Measurements from ENCODE around the gene PRKN. TPM values are rescaled to one million over a fixed set of nuclear protein-coding genes. Genes with fewer than 3 reads are reported as not detected.

Gene PRKN
- total and polyA plus RNA-seq, 2 donors (not counting 1 experiment from before 2014, with no cell fraction given), result 0.43 to 4.6 TPM

DNA sequence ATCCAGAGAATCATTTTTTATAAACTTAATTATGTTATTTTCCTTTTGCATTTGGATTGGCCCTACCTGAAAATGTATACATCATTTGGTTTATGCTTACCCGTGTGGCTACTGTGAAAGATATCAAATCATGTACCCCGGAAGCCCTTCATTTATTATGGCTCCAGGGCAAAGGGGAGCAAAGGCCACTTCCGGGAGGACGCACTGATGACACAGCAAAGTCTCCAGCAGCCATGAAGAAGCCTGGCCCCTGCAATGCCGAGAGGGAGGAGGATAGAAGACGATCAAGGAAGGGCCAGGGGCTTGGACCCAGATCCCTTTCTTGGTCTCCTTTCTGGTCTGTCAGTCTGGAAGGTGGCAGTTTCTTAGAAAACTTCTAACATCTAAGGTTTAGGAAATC is 1073.4 kb downstream of the PRKN start:
- H3K36me3 ChIP-seq (ENCODE audit: control insufficient read depth, insufficient read depth, low read length), result no peaks in the 10 kb centered on the region
- H3K4me1 ChIP-seq (ENCODE audit: control insufficient read depth, extremely low read depth, insufficient read depth, low read length), result no peaks in the 10 kb centered on the region
- no peak for TF ChIP-seq EZH2 (IDR thresholded peaks at IDR 0.05; ENCODE audit: low read length, missing control alignments)
- TF ChIP-seq, protein P1, sequence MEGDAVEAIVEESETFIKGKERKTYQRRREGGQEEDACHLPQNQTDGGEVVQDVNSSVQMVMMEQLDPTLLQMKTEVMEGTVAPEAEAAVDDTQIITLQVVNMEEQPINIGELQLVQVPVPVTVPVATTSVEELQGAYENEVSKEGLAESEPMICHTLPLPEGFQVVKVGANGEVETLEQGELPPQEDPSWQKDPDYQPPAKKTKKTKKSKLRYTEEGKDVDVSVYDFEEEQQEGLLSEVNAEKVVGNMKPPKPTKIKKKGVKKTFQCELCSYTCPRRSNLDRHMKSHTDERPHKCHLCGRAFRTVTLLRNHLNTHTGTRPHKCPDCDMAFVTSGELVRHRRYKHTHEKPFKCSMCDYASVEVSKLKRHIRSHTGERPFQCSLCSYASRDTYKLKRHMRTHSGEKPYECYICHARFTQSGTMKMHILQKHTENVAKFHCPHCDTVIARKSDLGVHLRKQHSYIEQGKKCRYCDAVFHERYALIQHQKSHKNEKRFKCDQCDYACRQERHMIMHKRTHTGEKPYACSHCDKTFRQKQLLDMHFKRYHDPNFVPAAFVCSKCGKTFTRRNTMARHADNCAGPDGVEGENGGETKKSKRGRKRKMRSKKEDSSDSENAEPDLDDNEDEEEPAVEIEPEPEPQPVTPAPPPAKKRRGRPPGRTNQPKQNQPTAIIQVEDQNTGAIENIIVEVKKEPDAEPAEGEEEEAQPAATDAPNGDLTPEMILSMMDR (conservative IDR thresholded peaks at IDR 0.05 in 1 of 2, IDR thresholded peaks at IDR 0.05 in 1 of 2; ENCODE audit: low read depth in 1 of 2, low read length in 2 of 2), result no peak
- no peaks in the 10 kb centered on the region for H3K9me3 ChIP-seq (ENCODE audit: control insufficient read depth, insufficient read depth, low read depth, low read length)
- H3K79me2 ChIP-seq (ENCODE audit: control insufficient read depth, insufficient read depth, low read length), result no peaks in the 10 kb centered on the region
- no peak overlapping the region for H3K4me2 ChIP-seq (ENCODE audit: extremely low read depth, insufficient read depth, low read length)
- no peak overlapping the region for H3K4me3 ChIP-seq (replicated peaks in 1 of 4; ENCODE audit: control extremely low read depth in 1 of 4, insufficient read depth in 1 of 4, low read depth in 3 of 4, low read length in 4 of 4)
- no peak for DNase-seq (ENCODE audit: low read depth in 2 of 2)
- no peak overlapping the region for H3K27ac ChIP-seq (ENCODE audit: insufficient read depth, low read length)
- H3K27me3 ChIP-seq (ENCODE audit: control insufficient read depth, insufficient read depth, low read length), result no peaks in the 10 kb centered on the region
- no peak overlapping the region for H2AFZ ChIP-seq (ENCODE audit: low read length)
- H3K9ac ChIP-seq (ENCODE audit: insufficient read depth, low read length), result no peak overlapping the region
- no peaks in the 10 kb centered on the region for H4K20me1 ChIP-seq (ENCODE audit: control insufficient read depth, extremely low read depth, insufficient read depth, low read length)

DNA sequence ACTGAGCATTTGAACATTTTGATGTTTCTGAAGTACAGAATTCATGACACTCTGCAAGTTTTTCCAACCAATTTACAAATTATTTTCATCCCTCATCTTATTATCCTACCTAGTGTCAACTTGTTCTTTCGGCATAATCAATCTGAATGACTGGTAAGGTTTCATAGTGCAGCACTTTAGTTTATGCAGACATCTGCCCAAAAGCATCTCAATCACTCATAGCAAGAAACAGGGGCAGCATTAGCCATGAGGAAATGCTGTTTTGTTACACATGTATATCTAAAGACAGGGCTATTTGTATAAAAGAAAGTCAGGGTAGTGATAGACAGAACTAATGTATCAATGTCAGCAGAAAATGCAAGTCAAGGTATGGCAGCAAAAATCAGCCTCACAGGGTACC is 1075.6 kb downstream of the PRKN start:
- no peak overlapping the region for H3K4me2 ChIP-seq (ENCODE audit: extremely low read depth, insufficient read depth, low read length)
- H3K79me2 ChIP-seq (ENCODE audit: control insufficient read depth, insufficient read depth, low read length), result no peaks in the 10 kb centered on the region
- no peaks in the 10 kb centered on the region for H3K27me3 ChIP-seq (ENCODE audit: control insufficient read depth, insufficient read depth, low read length)
- H4K20me1 ChIP-seq (ENCODE audit: control insufficient read depth, extremely low read depth, insufficient read depth, low read length), result no peaks in the 10 kb centered on the region
- DNase-seq (ENCODE audit: low read depth in 2 of 2), result no peak
- H3K9ac ChIP-seq (ENCODE audit: insufficient read depth, low read length), result no peak overlapping the region
- H3K9me3 ChIP-seq (ENCODE audit: control insufficient read depth, insufficient read depth, low read depth, low read length), result no peaks in the 10 kb centered on the region
- no peak overlapping the region for H2AFZ ChIP-seq (ENCODE audit: low read length)
- H3K36me3 ChIP-seq (ENCODE audit: control insufficient read depth, insufficient read depth, low read length), result no peaks in the 10 kb centered on the region
- TF ChIP-seq EZH2 (IDR thresholded peaks at IDR 0.05; ENCODE audit: low read length, missing control alignments), result no peak
- TF ChIP-seq, protein P1 (conservative IDR thresholded peaks at IDR 0.05 in 1 of 2, IDR thresholded peaks at IDR 0.05 in 1 of 2; ENCODE audit: low read depth in 1 of 2, low read length in 2 of 2), result no peak
- no peaks in the 10 kb centered on the region for H3K4me1 ChIP-seq (ENCODE audit: control insufficient read depth, extremely low read depth, insufficient read depth, low read length)
- H3K4me3 ChIP-seq (replicated peaks in 1 of 4; ENCODE audit: control extremely low read depth in 1 of 4, insufficient read depth in 1 of 4, low read depth in 3 of 4, low read length in 4 of 4), result no peak overlapping the region
- H3K27ac ChIP-seq (ENCODE audit: insufficient read depth, low read length), result no peak overlapping the region

DNA sequence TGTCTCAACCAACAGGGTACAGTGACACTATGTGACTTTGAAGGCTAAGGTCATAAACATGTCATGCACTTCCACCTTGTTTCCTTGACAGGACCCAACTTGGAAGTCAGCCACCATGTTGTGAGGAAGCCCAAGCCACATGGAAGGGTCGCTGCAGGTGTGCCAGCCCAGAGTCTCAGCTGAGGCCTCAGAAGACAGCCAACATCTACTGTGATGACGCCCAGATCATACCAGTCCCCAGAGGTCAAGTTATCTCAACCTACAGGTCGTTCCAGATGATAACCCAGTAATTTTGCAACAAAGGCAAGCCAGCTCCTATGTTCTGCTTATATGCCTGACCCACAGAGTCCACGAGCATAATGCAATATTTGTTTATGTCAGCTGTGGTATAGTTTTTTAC is 1077.7 kb downstream of the PRKN start:
- no peaks in the 10 kb centered on the region for H3K4me1 ChIP-seq (ENCODE audit: control insufficient read depth, extremely low read depth, insufficient read depth, low read length)
- no peaks in the 10 kb centered on the region for H3K79me2 ChIP-seq (ENCODE audit: control insufficient read depth, insufficient read depth, low read length)
- no peak overlapping the region for H3K4me2 ChIP-seq (ENCODE audit: extremely low read depth, insufficient read depth, low read length)
- no peaks in the 10 kb centered on the region for H4K20me1 ChIP-seq (ENCODE audit: control insufficient read depth, extremely low read depth, insufficient read depth, low read length)
- H3K9ac ChIP-seq (ENCODE audit: insufficient read depth, low read length), result no peak overlapping the region
- no peak for TF ChIP-seq EZH2 (IDR thresholded peaks at IDR 0.05; ENCODE audit: low read length, missing control alignments)
- TF ChIP-seq, protein P1 (conservative IDR thresholded peaks at IDR 0.05 in 1 of 2, IDR thresholded peaks at IDR 0.05 in 1 of 2; ENCODE audit: low read depth in 1 of 2, low read length in 2 of 2), result no peak
- H3K27ac ChIP-seq (ENCODE audit: insufficient read depth, low read length), result no peak overlapping the region
- H3K36me3 ChIP-seq (ENCODE audit: control insufficient read depth, insufficient read depth, low read length), result no peaks in the 10 kb centered on the region
- H3K9me3 ChIP-seq (ENCODE audit: control insufficient read depth, insufficient read depth, low read depth, low read length), result no peaks in the 10 kb centered on the region
- DNase-seq (ENCODE audit: low read depth in 2 of 2), result no peak
- no peak overlapping the region for H3K4me3 ChIP-seq (replicated peaks in 1 of 4; ENCODE audit: control extremely low read depth in 1 of 4, insufficient read depth in 1 of 4, low read depth in 3 of 4, low read length in 4 of 4)
- H2AFZ ChIP-seq (ENCODE audit: low read length), result no peak overlapping the region
- no peaks in the 10 kb centered on the region for H3K27me3 ChIP-seq (ENCODE audit: control insufficient read depth, insufficient read depth, low read length)

Data from fibroblast of lung (primary cell).